Activated T-cell treated with anti-CD3 and anti-CD28 coated beads, Interleukin-2, amount 50 U/mL, for 24 hours (primary cell): Measurements from ENCODE around the gene STEAP1.
"Not testable (repeated sequence)": the region's sequence is repeated elsewhere in the genome, so short reads cannot be mapped to it uniquely, and the experiment has no call there.

Source experiments
- DNase-seq: peaks from one replicate; pipeline ENCODE4 v3.0.0-alpha.2; 2020
- H3K27ac Mint-ChIP-seq: 2 replicates; pipeline ENCODE4 v1.8.0; 2020; ENCODE audit warnings: mild to moderate bottlenecking, mixed read lengths
- H3K27me3 Mint-ChIP-seq: 2 replicates; pipeline ENCODE4 v1.8.0; 2020; ENCODE audit warnings: mixed read lengths
- H3K36me3 Mint-ChIP-seq: 2 replicates; pipeline ENCODE4 v1.8.0; 2020; ENCODE audit warnings: low read depth, mixed read lengths
- H3K4me1 Mint-ChIP-seq: 2 replicates; pipeline ENCODE4 v1.8.0; 2020; ENCODE audit warnings: low read depth, mixed read lengths
- H3K4me3 Mint-ChIP-seq: 2 replicates; pipeline ENCODE4 v1.8.0; 2020; ENCODE audit warnings: mild to moderate bottlenecking, moderate library complexity, mixed read lengths
- H3K9me3 Mint-ChIP-seq: 2 replicates; pipeline ENCODE4 v1.8.0; 2020; ENCODE audit warnings: mixed read lengths

The STEAP1 gene

GRCh38 chr7:90153943-90154771 is at the start of gene STEAP1:
STEAP1 (plus strand) TSS chr7:90154469; CDS start chr7:90159789, 5,320 bp downstream.
- not testable (repeated sequence) for H3K4me1 Mint-ChIP-seq, H3K9me3 Mint-ChIP-seq, H3K27ac Mint-ChIP-seq, H3K36me3 Mint-ChIP-seq
- peaks cover 41% of the 10 kb centered on the region for H3K27me3 Mint-ChIP-seq
- peak within 1 kb of the TSS; percentile 55 for H3K4me3 Mint-ChIP-seq
- peak; percentile 93 for DNase-seq

- H3K36me3 Mint-ChIP-seq, H3K27ac Mint-ChIP-seq, DNase-seq, H3K9me3 Mint-ChIP-seq, H3K4me3 Mint-ChIP-seq: not testable (repeated sequence)
- Mint-ChIP-seq H3K4me1 (peaks cover 15% of the 10 kb centered on the region), H3K27me3 (peaks cover 25% of the 10 kb centered on the region)
These were observed 39.3 kb upstream of the STEAP1 start for GRCh38 chr7:90114972-90115371.

- Mint-ChIP-seq H3K4me1 (peaks cover 16% of the 10 kb centered on the region), H3K27me3 (peaks cover 32% of the 10 kb centered on the region), H3K4me3 (peak overlapping the region; percentile 69)
- not testable (repeated sequence) for H3K9me3 Mint-ChIP-seq, H3K36me3 Mint-ChIP-seq, H3K27ac Mint-ChIP-seq
- DNase-seq: peak; percentile 31
These were observed 35.6 kb upstream of the STEAP1 start for GRCh38 chr7:90118551-90119177.

GRCh38 chr7:90119178-90119971 is 34.9 kb upstream of the STEAP1 start:
- Mint-ChIP-seq H3K4me1 (peaks cover 16% of the 10 kb centered on the region), H3K36me3 (no peaks in the 10 kb centered on the region), H3K27me3 (peaks cover 32% of the 10 kb centered on the region), H3K27ac (no peak overlapping the region), H3K9me3 (no peaks in the 10 kb centered on the region), H3K4me3 (peak overlapping the region; percentile 69)
- DNase-seq: peak; percentile 54

GRCh38 chr7:90120205-90120604 is 34.1 kb upstream of the STEAP1 start:
- DNase-seq, H3K36me3 Mint-ChIP-seq, H3K9me3 Mint-ChIP-seq, H3K27ac Mint-ChIP-seq: not testable (repeated sequence)
- Mint-ChIP-seq H3K4me3 (peak overlapping the region; percentile 69), H3K4me1 (peaks cover 16% of the 10 kb centered on the region), H3K27me3 (peaks cover 32% of the 10 kb centered on the region)

- H3K36me3 Mint-ChIP-seq: not testable (repeated sequence)
These were observed 22.5 kb upstream of the STEAP1 start for GRCh38 chr7:90131746-90132145.

GRCh38 chr7:90147079-90147960 is 6.9 kb upstream of the STEAP1 start:
- not testable (repeated sequence) for DNase-seq, H3K36me3 Mint-ChIP-seq, H3K27me3 Mint-ChIP-seq, H3K27ac Mint-ChIP-seq, H3K4me1 Mint-ChIP-seq, H3K9me3 Mint-ChIP-seq, H3K4me3 Mint-ChIP-seq

More at GRCh38 chr7:90131746-90132145, 22.5 kb upstream of the STEAP1 start:
- peaks cover 27% of the 10 kb centered on the region for H3K27me3 Mint-ChIP-seq
- H3K9me3 Mint-ChIP-seq, H3K4me3 Mint-ChIP-seq, DNase-seq, H3K4me1 Mint-ChIP-seq, H3K27ac Mint-ChIP-seq: not testable (repeated sequence)

- not testable (repeated sequence) for DNase-seq, H3K4me3 Mint-ChIP-seq, H3K9me3 Mint-ChIP-seq, H3K27me3 Mint-ChIP-seq, H3K4me1 Mint-ChIP-seq, H3K27ac Mint-ChIP-seq, H3K36me3 Mint-ChIP-seq
These were observed 4.8 kb upstream of the STEAP1 start for GRCh38 chr7:90149428-90149827.

GRCh38 chr7:90151884-90152283 is 2.4 kb upstream of the STEAP1 start:
- not testable (repeated sequence) for H3K4me1 Mint-ChIP-seq, DNase-seq, H3K27ac Mint-ChIP-seq, H3K4me3 Mint-ChIP-seq, H3K9me3 Mint-ChIP-seq, H3K36me3 Mint-ChIP-seq
- peaks cover 34% of the 10 kb centered on the region for H3K27me3 Mint-ChIP-seq

- H3K4me3 Mint-ChIP-seq, DNase-seq: not testable (repeated sequence)
These were observed 1.5 kb upstream of the STEAP1 start for GRCh38 chr7:90152642-90153253.

GRCh38 chr7:90155206-90155605 is 937 bp downstream of the STEAP1 start:
- no peak for DNase-seq
- peaks cover 5% of the 10 kb centered on the region for H3K4me1 Mint-ChIP-seq
- H3K27ac Mint-ChIP-seq: no peak overlapping the region

More at GRCh38 chr7:90152642-90153253, 1.5 kb upstream of the STEAP1 start:
- H3K9me3 Mint-ChIP-seq, H3K27ac Mint-ChIP-seq, H3K36me3 Mint-ChIP-seq, H3K4me1 Mint-ChIP-seq: not testable (repeated sequence)
- peaks cover 39% of the 10 kb centered on the region for H3K27me3 Mint-ChIP-seq

GRCh38 chr7:90157331-90157730 is 3.1 kb downstream of the STEAP1 start:
- DNase-seq, H3K4me3 Mint-ChIP-seq, H3K9me3 Mint-ChIP-seq, H3K27ac Mint-ChIP-seq, H3K4me1 Mint-ChIP-seq, H3K36me3 Mint-ChIP-seq: not testable (repeated sequence)
- peaks cover 44% of the 10 kb centered on the region for H3K27me3 Mint-ChIP-seq

More at GRCh38 chr7:90155206-90155605, 937 bp downstream of the STEAP1 start:
- H3K9me3 Mint-ChIP-seq: no peaks in the 10 kb centered on the region
- no peak overlapping the region for H3K4me3 Mint-ChIP-seq
- no peaks in the 10 kb centered on the region for H3K36me3 Mint-ChIP-seq
- peaks cover 43% of the 10 kb centered on the region for H3K27me3 Mint-ChIP-seq

- not testable (repeated sequence) for H3K4me1 Mint-ChIP-seq, H3K9me3 Mint-ChIP-seq, H3K36me3 Mint-ChIP-seq, H3K4me3 Mint-ChIP-seq, DNase-seq, H3K27ac Mint-ChIP-seq
- peaks cover 43% of the 10 kb centered on the region for H3K27me3 Mint-ChIP-seq
These were observed 3.6 kb downstream of the STEAP1 start for GRCh38 chr7:90157761-90158350.
